HG03139 (cell line): ENCODE data around the gene MAP3K5.
"Not testable (repeated sequence)": the region's sequence is repeated elsewhere in the genome, so short reads cannot be mapped to it uniquely, and the experiment has no call there.

Source experiments
- ATAC-seq: cut with Tn5 transposase; IDR thresholded peaks from one replicate; pipeline ENCODE4 v1.9.1; 2021; ENCODE audit not compliant: unreplicated experiment

Gene MAP3K5

GRCh38 chr6:136795386-136795785 is 3.1 kb upstream of the MAP3K5 start:
- no peak for ATAC-seq

DNA sequence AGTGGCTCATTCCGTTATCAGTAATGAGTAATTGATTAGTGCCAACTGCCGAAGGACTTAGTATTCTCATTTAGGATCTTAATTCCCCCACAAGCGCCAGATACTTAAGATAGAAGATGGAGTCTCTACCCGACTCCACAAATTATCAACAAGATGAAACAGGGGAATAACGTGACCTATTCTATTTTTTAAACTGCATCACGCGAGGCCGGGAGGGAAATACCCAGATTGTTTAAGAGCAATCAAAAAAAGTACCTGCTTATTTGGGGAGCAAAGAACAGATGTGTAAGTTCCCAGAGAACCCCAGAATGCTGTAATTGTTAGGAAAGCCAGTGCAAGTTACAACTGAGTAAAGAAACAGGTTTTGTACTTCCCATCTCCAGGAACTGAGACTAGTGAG is 1.1 kb upstream of the MAP3K5 start:
- no peak for ATAC-seq

GRCh38 chr6:136792095-136792409 is 225 bp downstream of the MAP3K5 start:
- no peak for ATAC-seq

DNA sequence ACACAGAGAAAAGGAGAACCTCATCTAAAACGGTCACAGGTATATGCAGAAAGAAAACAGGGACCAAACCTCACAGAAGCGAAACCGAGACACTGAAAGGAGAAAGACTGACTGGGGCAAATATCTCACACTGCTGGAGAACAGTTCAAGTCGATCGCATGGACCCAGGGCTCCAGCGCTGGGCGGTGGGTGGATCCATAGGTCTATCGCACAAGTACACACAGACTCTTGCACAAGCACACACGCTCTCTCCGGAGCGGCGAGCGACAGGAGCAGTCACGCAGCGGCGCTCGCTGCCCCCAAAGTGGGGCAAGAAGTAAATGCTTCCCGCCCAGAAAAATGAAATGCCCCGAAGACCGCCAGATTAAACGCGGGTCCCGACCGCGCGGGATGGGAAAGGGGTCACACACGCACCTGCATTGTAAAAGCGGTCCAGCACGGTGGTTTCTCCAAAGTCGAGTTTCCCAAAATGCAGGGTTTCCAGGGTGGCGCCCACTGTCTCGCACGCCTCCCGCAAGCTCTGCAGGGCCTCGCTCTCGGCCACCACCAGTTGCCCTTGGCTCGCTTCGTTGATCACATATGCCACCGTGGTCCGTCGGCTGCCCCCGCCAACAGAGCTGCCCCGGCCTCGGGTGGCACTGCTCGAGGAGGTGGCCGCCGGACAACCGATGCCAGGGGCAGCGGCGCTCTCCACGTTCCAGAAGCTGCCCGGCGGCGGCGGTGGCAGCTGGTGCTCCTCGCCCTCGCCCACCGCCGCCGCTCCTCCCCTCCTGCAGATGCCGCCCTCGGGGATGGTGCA is 782 bp downstream of the MAP3K5 start:
- peak; percentile 33 for ATAC-seq

DNA sequence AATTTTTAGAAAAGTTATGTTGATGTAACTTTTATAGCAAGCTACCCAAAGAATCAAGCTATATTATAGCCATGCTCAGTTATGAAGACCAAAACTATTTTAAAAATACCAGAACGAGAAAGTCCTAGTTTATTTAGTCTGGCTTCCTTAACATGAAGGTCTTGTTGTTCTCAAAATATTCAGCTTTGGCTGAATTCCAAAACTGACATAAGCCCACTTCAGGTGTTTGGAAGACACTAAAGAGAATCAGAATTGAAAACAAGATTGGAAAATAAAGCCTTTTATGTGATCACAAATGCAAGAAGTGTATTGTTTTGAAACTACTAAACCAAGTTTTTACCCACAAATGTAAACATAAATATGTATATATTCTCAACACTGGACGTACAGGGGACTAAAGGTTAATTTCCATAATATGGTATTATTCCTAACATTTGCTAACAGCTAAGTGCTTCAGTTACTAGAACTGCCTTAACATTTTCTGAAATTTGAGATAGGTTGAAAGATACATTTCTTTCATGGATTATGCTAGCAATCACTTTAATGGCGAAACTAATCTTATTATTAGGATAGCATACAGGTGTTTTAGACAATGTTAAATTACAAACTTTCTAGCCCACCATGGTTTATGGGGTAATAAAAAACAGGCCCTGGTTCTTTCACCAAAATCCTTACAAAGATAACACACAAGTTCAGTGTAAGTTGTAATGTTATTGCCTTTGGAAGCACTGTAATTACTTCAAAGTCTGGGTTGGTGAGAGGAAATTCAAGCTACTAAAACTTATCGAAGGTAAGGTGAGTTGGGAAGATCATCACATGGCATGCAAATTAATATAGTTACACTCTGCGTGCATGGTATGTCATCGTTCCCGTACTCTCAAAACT is 1.6 kb downstream of the MAP3K5 start:
- ATAC-seq = no peak

DNA sequence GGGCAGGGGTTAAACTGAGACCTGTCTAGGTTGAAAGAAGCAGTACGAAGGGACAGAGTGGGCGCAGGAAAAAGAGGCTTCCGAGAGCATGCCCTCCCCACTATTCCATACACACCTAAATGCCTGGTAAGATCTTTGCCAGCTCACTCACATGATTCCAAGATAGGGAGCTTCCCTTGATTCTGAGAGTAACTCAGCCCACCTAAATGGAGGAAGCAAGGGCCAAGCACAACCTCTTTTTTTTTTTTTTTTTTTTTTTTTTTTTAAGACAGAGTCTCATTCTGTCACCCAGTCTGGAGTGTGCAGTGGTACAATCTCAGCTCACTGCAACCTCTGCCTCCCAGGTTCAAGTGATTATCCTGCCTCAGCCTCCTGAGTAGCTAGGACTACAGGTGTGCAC is 2.8 kb downstream of the MAP3K5 start:
- ATAC-seq = not testable (repeated sequence)

DNA sequence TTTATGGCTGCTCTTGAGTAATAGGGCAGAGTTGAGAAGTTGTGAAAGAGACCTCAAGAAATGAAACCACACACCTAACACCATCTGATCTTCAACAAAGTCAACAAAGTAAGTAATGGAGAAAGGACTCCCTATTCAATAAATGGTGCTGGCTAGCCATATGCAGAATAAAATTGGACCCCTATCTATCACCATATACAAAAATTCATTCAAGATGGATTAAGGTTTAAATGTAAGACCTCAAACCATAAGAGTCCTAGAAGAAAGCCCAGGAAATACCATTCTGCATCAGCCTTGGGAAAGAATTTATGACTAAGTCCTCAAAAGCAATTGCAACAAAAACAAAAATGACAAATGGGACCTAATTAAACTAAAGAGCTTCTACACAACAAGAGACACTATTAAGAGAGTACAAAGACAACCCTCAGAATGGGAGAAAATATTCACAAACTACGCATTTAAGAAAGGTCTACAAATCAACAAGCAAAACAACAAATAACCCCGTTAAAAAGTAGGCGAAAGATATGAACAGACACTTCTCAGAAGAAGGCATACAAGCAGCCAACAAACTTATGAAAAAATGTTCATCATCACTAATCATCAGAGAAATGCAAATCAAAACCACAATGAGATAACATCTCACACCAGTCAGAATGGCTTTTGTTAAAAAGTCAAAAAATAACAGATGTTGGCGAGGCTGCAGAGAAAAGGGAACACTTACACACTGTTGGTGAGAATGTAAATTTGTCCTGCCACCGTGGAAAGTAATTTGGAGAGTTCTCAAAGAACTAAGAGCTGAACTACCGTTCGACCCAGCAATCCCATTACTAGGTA is 4.0 kb downstream of the MAP3K5 start:
- no peak for ATAC-seq

GRCh38 chr6:136787726-136788068 is 4.6 kb downstream of the MAP3K5 start:
- ATAC-seq = no peak

DNA sequence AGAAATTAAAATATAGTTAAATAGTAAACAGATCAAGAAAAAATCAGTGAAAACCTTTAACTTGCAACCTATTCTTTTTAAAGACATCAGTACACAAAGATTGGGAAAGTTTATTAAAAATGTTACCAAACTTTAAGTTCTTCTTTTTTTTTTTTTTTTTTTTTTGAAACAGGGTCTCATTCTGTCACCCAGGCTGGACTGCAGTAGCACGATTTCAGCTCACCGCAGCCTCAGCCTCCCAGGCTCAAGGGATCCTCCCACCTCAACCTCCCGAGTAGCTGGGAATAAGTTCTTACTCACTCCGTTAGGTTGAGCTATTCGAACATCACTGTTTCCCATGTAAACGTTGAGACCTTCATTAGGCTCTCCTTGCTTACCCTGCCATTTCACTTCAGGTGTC is 5.6 kb downstream of the MAP3K5 start:
- ATAC-seq = no peak

DNA sequence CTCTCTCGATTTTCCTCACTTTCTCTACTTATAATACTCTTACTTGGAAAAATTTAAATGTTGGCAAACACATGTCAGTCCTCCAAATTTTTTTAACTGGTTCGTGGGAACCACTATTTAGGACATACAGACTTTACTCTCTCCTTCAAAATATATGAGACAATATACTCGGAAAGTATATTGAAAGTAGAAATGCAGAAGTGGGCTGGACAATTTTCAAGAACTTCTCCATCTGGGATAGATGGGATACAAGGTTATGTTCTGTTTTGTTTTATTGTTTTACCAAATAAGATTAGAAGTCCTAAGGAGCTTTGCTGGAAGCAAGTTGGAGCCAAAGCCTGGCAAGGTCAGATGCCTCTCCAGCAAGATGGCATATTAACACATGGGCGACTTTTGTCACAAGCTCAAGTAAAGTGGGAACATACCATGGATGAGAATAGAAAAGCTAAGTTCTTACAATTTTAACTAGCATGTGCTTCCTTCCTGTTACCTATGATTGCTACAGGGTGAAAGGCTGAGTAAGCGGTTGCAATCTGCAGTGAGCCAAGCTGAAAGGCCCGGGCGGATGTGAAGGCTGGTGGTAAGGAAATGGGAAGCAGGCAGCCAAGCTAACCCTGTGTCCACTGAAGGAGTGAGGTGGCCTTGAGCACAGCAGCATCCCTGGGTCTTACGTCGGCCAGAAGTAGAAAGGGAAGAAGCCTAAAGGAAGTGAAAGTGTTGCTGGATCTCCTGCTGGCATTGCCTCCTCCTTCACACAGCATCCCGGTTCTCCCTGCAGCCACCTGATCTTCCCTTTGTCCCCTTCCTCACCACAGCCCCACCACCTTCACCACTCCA is 7.1 kb downstream of the MAP3K5 start:
- ATAC-seq = no peak

- ATAC-seq = no peak
Measured at GRCh38 chr6:136784271-136784664, 8.0 kb downstream of the MAP3K5 start.

GRCh38 chr6:136783495-136784270 is 8.6 kb downstream of the MAP3K5 start:
- peak; percentile 74 for ATAC-seq

- ATAC-seq = no peak
Measured at GRCh38 chr6:136783021-136783420, 9.3 kb downstream of the MAP3K5 start.

DNA sequence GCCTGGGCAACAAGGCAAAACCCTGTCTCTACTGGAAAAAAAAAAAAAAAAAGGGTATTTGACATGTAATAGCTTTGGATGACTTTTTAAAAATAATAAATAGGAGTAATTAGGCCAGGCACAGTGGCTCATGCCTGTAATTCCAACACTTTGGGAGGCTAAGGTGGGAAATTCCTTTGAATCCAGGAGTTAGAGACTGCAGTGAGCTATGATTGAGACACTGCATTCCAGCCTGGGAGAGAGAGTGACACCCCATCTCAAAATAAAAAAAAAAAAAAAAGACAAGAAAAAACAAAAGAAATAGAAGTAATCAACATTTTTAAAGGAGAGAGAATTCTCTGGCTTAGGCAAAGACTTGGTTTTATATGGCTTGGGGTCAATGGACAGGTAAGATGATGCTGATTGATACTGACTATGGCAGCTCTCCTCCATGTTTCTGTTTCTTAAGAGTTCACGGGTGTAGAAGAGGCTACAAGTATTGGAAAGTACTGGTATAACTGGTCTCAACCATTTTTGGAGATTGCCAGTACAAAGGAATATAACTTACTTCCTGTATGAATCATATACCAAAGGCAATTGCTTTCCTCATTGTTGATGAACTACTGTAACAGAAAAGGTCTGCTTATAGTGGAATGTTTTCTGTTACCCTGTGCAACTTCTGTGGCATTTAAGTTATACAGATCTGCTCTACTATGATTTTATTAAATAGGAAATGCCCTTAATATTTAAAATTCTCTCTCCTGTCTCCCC is 10.1 kb downstream of the MAP3K5 start:
- ATAC-seq = no peak

DNA sequence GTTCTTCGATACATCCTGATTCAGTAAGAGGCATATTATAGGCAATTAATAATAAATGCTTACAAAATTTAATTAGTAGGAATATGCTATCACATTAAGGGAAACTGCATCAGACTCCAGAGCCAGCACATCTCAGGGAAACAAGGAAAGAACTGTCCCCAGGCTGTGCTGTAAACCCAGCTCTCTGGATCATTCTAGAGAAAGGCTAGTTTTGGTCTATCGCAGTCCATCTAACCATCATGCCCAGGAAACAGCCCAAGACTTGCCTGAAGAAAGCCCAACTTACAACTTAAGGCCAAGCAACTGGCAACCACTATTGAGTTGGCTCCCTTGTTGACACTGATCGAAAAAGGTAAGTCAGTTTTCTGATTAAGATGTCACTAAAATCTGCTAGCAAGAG is 11.3 kb downstream of the MAP3K5 start:
- no peak for ATAC-seq

GRCh38 chr6:136779682-136780081 is 12.6 kb downstream of the MAP3K5 start:
- no peak for ATAC-seq

DNA sequence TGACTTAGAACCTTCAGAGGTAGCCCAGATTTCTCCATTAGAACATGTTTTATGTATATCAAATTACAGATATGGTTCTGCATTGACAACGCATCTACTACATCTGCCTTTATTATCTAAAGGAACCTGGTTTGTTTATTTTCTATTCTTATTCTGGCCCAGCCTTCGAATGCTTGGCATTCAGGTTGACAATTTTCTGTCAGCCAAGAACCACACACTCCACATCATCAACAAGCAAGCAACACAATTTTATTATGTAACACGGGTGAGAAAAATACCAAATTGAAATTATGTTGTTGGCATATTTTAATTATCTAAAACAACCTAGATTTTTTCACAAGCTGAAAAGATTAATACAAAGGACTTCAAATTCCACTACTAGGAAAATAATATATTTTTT is 14.6 kb downstream of the MAP3K5 start:
- ATAC-seq = no peak

- ATAC-seq = no peak
Measured at GRCh38 chr6:136775548-136775947, 16.7 kb downstream of the MAP3K5 start.

GRCh38 chr6:136775081-136775480 is 17.2 kb downstream of the MAP3K5 start:
- ATAC-seq = no peak
